ENCODE results near the gene SLC12A4.

SLC12A4 gene

GRCh38 chr16:67914758-67915495 is 53.5 kb downstream of the SLC12A4 start:
- no peak for FAIRE-seq
- no peak for DNase-seq (ENCODE audit: insufficient read length, low spot score)
- TF ChIP-seq PAX5 (IDR thresholded peaks at IDR 0.05; ENCODE audit: insufficient read depth, low read length, severe bottlenecking) (no peak), POLR2A (IDR thresholded peaks at IDR 0.05; ENCODE audit: low read depth, low read length) (no peak), POLR2AphosphoS5 (IDR thresholded peaks at IDR 0.05; ENCODE audit: low read depth, low read length) (no peak), TAF1 (IDR thresholded peaks at IDR 0.05; ENCODE audit: low read depth, low read length) (no peak), SPI1 (IDR thresholded peaks at IDR 0.05; ENCODE audit: low read depth, low read length) (no peak), POU2F2 (IDR thresholded peaks at IDR 0.05; ENCODE audit: low read depth, low read length) (no peak)

- TF ChIP-seq POU2F2 (IDR thresholded peaks at IDR 0.05; ENCODE audit: low read depth, low read length) (no peak), PAX5 (IDR thresholded peaks at IDR 0.05; ENCODE audit: insufficient read depth, low read length, severe bottlenecking) (no peak), SPI1 (IDR thresholded peaks at IDR 0.05; ENCODE audit: low read depth, low read length) (no peak), TAF1 (IDR thresholded peaks at IDR 0.05; ENCODE audit: low read depth, low read length) (no peak), POLR2A (IDR thresholded peaks at IDR 0.05; ENCODE audit: low read depth, low read length) (no peak), POLR2AphosphoS5 (IDR thresholded peaks at IDR 0.05; ENCODE audit: low read depth, low read length) (no peak)
- FAIRE-seq (no peak), DNase-seq (ENCODE audit: insufficient read length, low spot score) (no peak)
Observed at GRCh38 chr16:67910158-67910557, 58.3 kb downstream of the SLC12A4 start.

GRCh38 chr16:67909056-67909742 is 59.2 kb downstream of the SLC12A4 start:
- FAIRE-seq, result no peak
- DNase-seq (ENCODE audit: insufficient read length, low spot score), result no peak

GRCh38 chr16:67907397-67908180 is 60.8 kb downstream of the SLC12A4 start:
- TF ChIP-seq PAX5 (IDR thresholded peaks at IDR 0.05; ENCODE audit: insufficient read depth, low read length, severe bottlenecking), result no peak
- TF ChIP-seq POLR2AphosphoS5 (IDR thresholded peaks at IDR 0.05; ENCODE audit: low read depth, low read length), result no peak
- TF ChIP-seq SPI1 (IDR thresholded peaks at IDR 0.05; ENCODE audit: low read depth, low read length), result no peak
- no peak for TF ChIP-seq TAF1 (IDR thresholded peaks at IDR 0.05; ENCODE audit: low read depth, low read length)
- TF ChIP-seq POLR2A (IDR thresholded peaks at IDR 0.05; ENCODE audit: low read depth, low read length), result no peak
- TF ChIP-seq POU2F2 (IDR thresholded peaks at IDR 0.05; ENCODE audit: low read depth, low read length), result no peak
- FAIRE-seq (no peak), DNase-seq (ENCODE audit: insufficient read length, low spot score) (no peak)

More at GRCh38 chr16:67909056-67909742, 59.2 kb downstream of the SLC12A4 start:
- no peak for TF ChIP-seq POLR2A (IDR thresholded peaks at IDR 0.05; ENCODE audit: low read depth, low read length)

- no peak for DNase-seq (ENCODE audit: insufficient read length, low spot score)
- TF ChIP-seq PAX5 (IDR thresholded peaks at IDR 0.05; ENCODE audit: insufficient read depth, low read length, severe bottlenecking) (no peak), SPI1 (IDR thresholded peaks at IDR 0.05; ENCODE audit: low read depth, low read length) (no peak), POLR2A (IDR thresholded peaks at IDR 0.05; ENCODE audit: low read depth, low read length) (no peak), POU2F2 (IDR thresholded peaks at IDR 0.05; ENCODE audit: low read depth, low read length) (no peak), TAF1 (IDR thresholded peaks at IDR 0.05; ENCODE audit: low read depth, low read length) (no peak), POLR2AphosphoS5 (IDR thresholded peaks at IDR 0.05; ENCODE audit: low read depth, low read length) (no peak)
- no peak for FAIRE-seq
Observed at GRCh38 chr16:67902831-67903230, 65.6 kb downstream of the SLC12A4 start.

- no peak for FAIRE-seq
- TF ChIP-seq PAX5 (IDR thresholded peaks at IDR 0.05; ENCODE audit: insufficient read depth, low read length, severe bottlenecking) (no peak), POLR2A (IDR thresholded peaks at IDR 0.05; ENCODE audit: low read depth, low read length) (no peak), SPI1 (IDR thresholded peaks at IDR 0.05; ENCODE audit: low read depth, low read length) (no peak), POU2F2 (IDR thresholded peaks at IDR 0.05; ENCODE audit: low read depth, low read length) (no peak), POLR2AphosphoS5 (IDR thresholded peaks at IDR 0.05; ENCODE audit: low read depth, low read length) (no peak), TAF1 (IDR thresholded peaks at IDR 0.05; ENCODE audit: low read depth, low read length) (no peak)
- DNase-seq (ENCODE audit: insufficient read length, low spot score), result no peak
Observed at GRCh38 chr16:67901734-67902133, 66.7 kb downstream of the SLC12A4 start.

- no peak for TF ChIP-seq SPI1 (IDR thresholded peaks at IDR 0.05; ENCODE audit: low read depth, low read length)
- TF ChIP-seq TAF1 (IDR thresholded peaks at IDR 0.05; ENCODE audit: low read depth, low read length), result no peak
- no peak for TF ChIP-seq POLR2AphosphoS5 (IDR thresholded peaks at IDR 0.05; ENCODE audit: low read depth, low read length)
- TF ChIP-seq PAX5 (IDR thresholded peaks at IDR 0.05; ENCODE audit: insufficient read depth, low read length, severe bottlenecking), result no peak
- no peak for TF ChIP-seq POLR2A (IDR thresholded peaks at IDR 0.05; ENCODE audit: low read depth, low read length)
- no peak for TF ChIP-seq POU2F2 (IDR thresholded peaks at IDR 0.05; ENCODE audit: low read depth, low read length)
- no peak for DNase-seq (ENCODE audit: insufficient read length, low spot score)
- FAIRE-seq, result no peak
Observed at GRCh38 chr16:67897231-67897630, 71.2 kb downstream of the SLC12A4 start.

- no peak for TF ChIP-seq POU2F2 (IDR thresholded peaks at IDR 0.05; ENCODE audit: low read depth, low read length)
- no peak for TF ChIP-seq TAF1 (IDR thresholded peaks at IDR 0.05; ENCODE audit: low read depth, low read length)
- TF ChIP-seq SPI1 (IDR thresholded peaks at IDR 0.05; ENCODE audit: low read depth, low read length), result no peak
- TF ChIP-seq POLR2A (IDR thresholded peaks at IDR 0.05; ENCODE audit: low read depth, low read length), result no peak
- FAIRE-seq (no peak), DNase-seq (ENCODE audit: insufficient read length, low spot score) (no peak)
Observed at GRCh38 chr16:67893743-67894399, 74.6 kb downstream of the SLC12A4 start.
